ENCODE results near the gene KCNH4.

DNA sequence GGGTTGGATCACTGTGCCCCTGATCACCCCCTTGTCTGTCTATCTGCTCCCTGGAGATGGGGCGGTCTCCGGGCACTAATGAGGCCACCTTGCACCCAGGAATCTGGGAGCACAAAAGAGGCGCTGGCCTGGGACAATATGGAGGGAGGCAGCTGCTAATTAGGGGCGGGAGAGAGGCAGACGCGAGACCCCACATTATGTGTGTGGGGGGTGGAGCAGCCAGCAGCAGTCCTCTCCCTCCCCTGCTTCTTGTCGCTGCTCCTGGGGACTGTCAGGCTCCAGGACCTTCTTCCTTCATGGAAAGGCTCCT, 4.6 kb upstream of the KCNH4 start:
- TF ChIP-seq, protein P1, sequence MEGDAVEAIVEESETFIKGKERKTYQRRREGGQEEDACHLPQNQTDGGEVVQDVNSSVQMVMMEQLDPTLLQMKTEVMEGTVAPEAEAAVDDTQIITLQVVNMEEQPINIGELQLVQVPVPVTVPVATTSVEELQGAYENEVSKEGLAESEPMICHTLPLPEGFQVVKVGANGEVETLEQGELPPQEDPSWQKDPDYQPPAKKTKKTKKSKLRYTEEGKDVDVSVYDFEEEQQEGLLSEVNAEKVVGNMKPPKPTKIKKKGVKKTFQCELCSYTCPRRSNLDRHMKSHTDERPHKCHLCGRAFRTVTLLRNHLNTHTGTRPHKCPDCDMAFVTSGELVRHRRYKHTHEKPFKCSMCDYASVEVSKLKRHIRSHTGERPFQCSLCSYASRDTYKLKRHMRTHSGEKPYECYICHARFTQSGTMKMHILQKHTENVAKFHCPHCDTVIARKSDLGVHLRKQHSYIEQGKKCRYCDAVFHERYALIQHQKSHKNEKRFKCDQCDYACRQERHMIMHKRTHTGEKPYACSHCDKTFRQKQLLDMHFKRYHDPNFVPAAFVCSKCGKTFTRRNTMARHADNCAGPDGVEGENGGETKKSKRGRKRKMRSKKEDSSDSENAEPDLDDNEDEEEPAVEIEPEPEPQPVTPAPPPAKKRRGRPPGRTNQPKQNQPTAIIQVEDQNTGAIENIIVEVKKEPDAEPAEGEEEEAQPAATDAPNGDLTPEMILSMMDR (IDR thresholded peaks at IDR 0.05; ENCODE audit: low read depth, low read length, missing input control) = no peak
- TF ChIP-seq, protein P2, sequence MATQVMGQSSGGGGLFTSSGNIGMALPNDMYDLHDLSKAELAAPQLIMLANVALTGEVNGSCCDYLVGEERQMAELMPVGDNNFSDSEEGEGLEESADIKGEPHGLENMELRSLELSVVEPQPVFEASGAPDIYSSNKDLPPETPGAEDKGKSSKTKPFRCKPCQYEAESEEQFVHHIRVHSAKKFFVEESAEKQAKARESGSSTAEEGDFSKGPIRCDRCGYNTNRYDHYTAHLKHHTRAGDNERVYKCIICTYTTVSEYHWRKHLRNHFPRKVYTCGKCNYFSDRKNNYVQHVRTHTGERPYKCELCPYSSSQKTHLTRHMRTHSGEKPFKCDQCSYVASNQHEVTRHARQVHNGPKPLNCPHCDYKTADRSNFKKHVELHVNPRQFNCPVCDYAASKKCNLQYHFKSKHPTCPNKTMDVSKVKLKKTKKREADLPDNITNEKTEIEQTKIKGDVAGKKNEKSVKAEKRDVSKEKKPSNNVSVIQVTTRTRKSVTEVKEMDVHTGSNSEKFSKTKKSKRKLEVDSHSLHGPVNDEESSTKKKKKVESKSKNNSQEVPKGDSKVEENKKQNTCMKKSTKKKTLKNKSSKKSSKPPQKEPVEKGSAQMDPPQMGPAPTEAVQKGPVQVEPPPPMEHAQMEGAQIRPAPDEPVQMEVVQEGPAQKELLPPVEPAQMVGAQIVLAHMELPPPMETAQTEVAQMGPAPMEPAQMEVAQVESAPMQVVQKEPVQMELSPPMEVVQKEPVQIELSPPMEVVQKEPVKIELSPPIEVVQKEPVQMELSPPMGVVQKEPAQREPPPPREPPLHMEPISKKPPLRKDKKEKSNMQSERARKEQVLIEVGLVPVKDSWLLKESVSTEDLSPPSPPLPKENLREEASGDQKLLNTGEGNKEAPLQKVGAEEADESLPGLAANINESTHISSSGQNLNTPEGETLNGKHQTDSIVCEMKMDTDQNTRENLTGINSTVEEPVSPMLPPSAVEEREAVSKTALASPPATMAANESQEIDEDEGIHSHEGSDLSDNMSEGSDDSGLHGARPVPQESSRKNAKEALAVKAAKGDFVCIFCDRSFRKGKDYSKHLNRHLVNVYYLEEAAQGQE (IDR thresholded peaks at IDR 0.05) = no peak
- TF ChIP-seq TAF1 (conservative IDR thresholded peaks at IDR 0.05) (no peak), YY1 (IDR thresholded peaks at IDR 0.05) (no peak), HNF4G (IDR thresholded peaks at IDR 0.05) (no peak), EGR1 (IDR thresholded peaks at IDR 0.05; ENCODE audit: low read depth in 2 of 2) (no peak), FOXA2 (IDR thresholded peaks at IDR 0.05) (no peak), SP1 (IDR thresholded peaks at IDR 0.05) (no peak)
- TF ChIP-seq, protein P3, sequence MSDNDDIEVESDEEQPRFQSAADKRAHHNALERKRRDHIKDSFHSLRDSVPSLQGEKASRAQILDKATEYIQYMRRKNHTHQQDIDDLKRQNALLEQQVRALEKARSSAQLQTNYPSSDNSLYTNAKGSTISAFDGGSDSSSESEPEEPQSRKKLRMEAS (IDR thresholded peaks at IDR 0.05) = no peak
